Panc1 (cell line): ENCODE measurements around the gene LDB3. TPM values are rescaled to one million over a fixed set of nuclear protein-coding genes. Genes with fewer than 3 reads are reported as not detected.

Experiments
- ATAC-seq: fragments of 200-7000 bp; cut with Tn5 transposase; 2 replicates; pipeline ENCODE4 v1.9.1; 2020; ENCODE audit warnings: mild to moderate bottlenecking, moderate library complexity
- BruUV-seq: library from RNA; stranded (reverse); fragments of 400-500 nt; replicated peaks from 2 replicates; lab custom pipeline; 2021; lab: Mats Ljungman, UMichigan
- CTCF ChIA-PET: fragments of 300-600 bp; sonication (Branson Sonifier 250); formaldehyde crosslinking; loops from one replicate; lab custom pipeline; 2022; ENCODE audit warnings: antibody characterized with exemption; lab: Charles Lee
- POLR2A ChIA-PET: fragments of 300-600 bp; sonication (Branson Sonifier 250); formaldehyde crosslinking; loops from one replicate; lab custom pipeline; 2022; ENCODE audit warnings: antibody characterized with exemption; lab: Charles Lee
- DNase-seq: peaks from one replicate; pipeline ENCODE4 v3.0.0-alpha.2; 2010; ENCODE audit warnings: low read depth, low spot score
- H3K27ac ChIP-seq: 2 replicates; pipeline ENCODE4 v1.5.1; 2011; ENCODE audit warnings: mild to moderate bottlenecking, low read length, inconsistent platforms
- H3K27me3 ChIP-seq: fragments of 200-500 bp; sonication (Bioruptor generic); 2 replicates; pipeline ENCODE4 v1.6.0; 2014; ENCODE audit warnings: low read length, inconsistent platforms; ENCODE audit not compliant: control insufficient read depth, insufficient read depth
- H3K36me3 ChIP-seq: fragments of 200-500 bp; sonication (Bioruptor generic); 2 replicates; pipeline ENCODE4 v1.5.1; 2014; ENCODE audit warnings: inconsistent platforms, mild to moderate bottlenecking, low read length, moderate library complexity; ENCODE audit not compliant: control insufficient read depth, insufficient read depth
- H3K4me1 ChIP-seq: 2 replicates; pipeline ENCODE4 v1.5.1; 2011; ENCODE audit warnings: inconsistent platforms, mild to moderate bottlenecking, low read length, moderate library complexity; ENCODE audit not compliant: control insufficient read depth, insufficient read depth
- H3K4me3 ChIP-seq, 2 experiments: 2 replicates each; pipeline ENCODE4 v1.5.1; 2011 to 2012; ENCODE audit warnings: low read depth in 2 of 2, low read length in 2 of 2, mild to moderate bottlenecking in 2 of 2, inconsistent platforms in 1 of 2, moderate library complexity in 1 of 2
- H3K9me3 ChIP-seq: fragments of 200-500 bp; sonication (Bioruptor generic); 2 replicates; pipeline ENCODE4 v1.5.1; 2014; ENCODE audit warnings: low read depth, mild to moderate bottlenecking, inconsistent platforms, low read length, moderate library complexity; ENCODE audit not compliant: control insufficient read depth, insufficient read depth
- POLR2AphosphoS5 ChIP-seq: IDR thresholded peaks from 2 replicates; pipeline ENCODE4 v1.6.1; 2012; ENCODE audit warnings: mild to moderate bottlenecking, low read depth, low read length, moderate library complexity
- SIN3A ChIP-seq: IDR thresholded peaks from 2 replicates; pipeline ENCODE4 v1.6.1; 2012; ENCODE audit warnings: low read depth, mild to moderate bottlenecking, low read length, moderate library complexity, borderline replicate concordance; ENCODE audit not compliant: insufficient read depth
- TCF7L2 ChIP-seq: IDR thresholded peaks from 2 replicates; pipeline ENCODE4 v1.6.1; 2011; ENCODE audit warnings: mild to moderate bottlenecking, low read depth, low read length, inconsistent platforms
- in situ Hi-C: cut with HindIII; loops from 2 replicates; pipeline ENCODE4 v1.10.0; 2016; ENCODE audit warnings: low sequenced_read_pairs, low pct_unique_long_range_greater_than_20kb
- intact Hi-C: fragments of 100-400 bp; cut with micrococcal nuclease; formaldehyde crosslinking; loops from one replicate; pipeline ENCODE4 v1.10.0; 2022; ENCODE audit not compliant: unreplicated experiment
- total RNA-seq: library from RNA; stranded (reverse); gene quantifications from one replicate; pipeline ENCODE4 v1.2.1, GENCODE V29; 2021; ENCODE audit not compliant: unreplicated experiment
- TF ChIP-seq, protein P1 (sequence below): fragments of 450-650 bp; IDR thresholded peaks from 2 replicates; pipeline ENCODE4 v1.5.1; 2017; ENCODE audit warnings: mild to moderate bottlenecking
- TF ChIP-seq, protein P2 (sequence below), 2 experiments: IDR thresholded peaks; 2 replicates each; pipeline ENCODE4 v1.6.1; 2011 to 2012; ENCODE audit warnings: low read depth in 2 of 2, control low read depth in 1 of 2, low read length in 1 of 2, mild to moderate bottlenecking in 1 of 2, moderate library complexity in 1 of 2; ENCODE audit not compliant: insufficient read depth in 1 of 2

The LDB3 gene
- total RNA-seq, 1 experiment from 2014 or later = 0.15 TPM

DNA sequence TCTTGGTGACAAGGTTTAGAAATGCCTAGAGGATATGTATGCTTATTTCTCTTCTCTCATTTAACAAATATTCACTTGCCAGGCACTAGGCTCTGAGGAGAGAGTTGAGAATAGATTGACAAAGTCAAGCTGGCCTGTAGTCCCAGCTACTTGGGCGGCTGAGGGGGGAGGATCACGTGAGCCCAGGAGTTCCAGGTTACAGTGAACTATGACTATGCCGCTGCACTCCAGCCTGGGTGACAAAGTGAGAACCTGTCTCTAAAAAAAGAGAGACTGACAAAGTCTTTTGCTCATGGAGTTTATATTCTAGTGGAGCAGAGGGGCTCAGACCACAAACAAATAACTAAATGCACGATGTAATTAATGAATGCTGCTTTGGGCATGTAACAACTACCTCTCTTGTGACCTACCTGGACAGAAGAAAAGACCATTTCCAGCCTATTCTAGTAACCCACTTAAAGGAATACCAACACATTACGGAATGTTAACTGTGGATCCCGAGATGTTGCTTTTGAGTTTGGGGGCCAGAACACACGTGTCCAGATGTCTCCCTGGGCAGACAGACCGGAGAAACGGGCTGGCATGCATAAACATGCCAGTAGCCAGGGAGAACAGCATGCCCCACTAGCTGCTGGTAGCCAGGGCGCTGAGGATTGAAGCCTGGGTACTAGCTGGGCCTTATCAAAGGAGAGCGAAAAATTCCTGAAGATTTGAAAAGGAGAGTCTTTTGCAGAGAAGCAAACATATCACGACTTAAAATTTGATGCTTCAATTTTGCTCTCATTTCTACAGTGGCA, 85.5 kb downstream of the LDB3 start:
- Histone ChIP-seq H3K27me3 (no peaks in the 10 kb centered on the region), H3K4me1 (peaks cover 13% of the 10 kb centered on the region), H3K9me3 (no peaks in the 10 kb centered on the region), H3K36me3 (no peaks in the 10 kb centered on the region), H3K4me3 (no peak overlapping the region), H3K27ac (no peak overlapping the region)
- ChIA-PET POLR2A (interaction anchor here (0.6 kb wide), 2 partner anchors 13 to 20 kb away, joined by 6 to 7 read pairs; no protein-coding TSS in a partner anchor), CTCF (no interaction called here)
- DNase-seq (no peak), ATAC-seq (no peak)
- TF ChIP-seq POLR2AphosphoS5 (no peak), SIN3A (no peak), TCF7L2 (no peak)
- TF ChIP-seq, protein P1, sequence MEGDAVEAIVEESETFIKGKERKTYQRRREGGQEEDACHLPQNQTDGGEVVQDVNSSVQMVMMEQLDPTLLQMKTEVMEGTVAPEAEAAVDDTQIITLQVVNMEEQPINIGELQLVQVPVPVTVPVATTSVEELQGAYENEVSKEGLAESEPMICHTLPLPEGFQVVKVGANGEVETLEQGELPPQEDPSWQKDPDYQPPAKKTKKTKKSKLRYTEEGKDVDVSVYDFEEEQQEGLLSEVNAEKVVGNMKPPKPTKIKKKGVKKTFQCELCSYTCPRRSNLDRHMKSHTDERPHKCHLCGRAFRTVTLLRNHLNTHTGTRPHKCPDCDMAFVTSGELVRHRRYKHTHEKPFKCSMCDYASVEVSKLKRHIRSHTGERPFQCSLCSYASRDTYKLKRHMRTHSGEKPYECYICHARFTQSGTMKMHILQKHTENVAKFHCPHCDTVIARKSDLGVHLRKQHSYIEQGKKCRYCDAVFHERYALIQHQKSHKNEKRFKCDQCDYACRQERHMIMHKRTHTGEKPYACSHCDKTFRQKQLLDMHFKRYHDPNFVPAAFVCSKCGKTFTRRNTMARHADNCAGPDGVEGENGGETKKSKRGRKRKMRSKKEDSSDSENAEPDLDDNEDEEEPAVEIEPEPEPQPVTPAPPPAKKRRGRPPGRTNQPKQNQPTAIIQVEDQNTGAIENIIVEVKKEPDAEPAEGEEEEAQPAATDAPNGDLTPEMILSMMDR = no peak
- TF ChIP-seq, protein P2, sequence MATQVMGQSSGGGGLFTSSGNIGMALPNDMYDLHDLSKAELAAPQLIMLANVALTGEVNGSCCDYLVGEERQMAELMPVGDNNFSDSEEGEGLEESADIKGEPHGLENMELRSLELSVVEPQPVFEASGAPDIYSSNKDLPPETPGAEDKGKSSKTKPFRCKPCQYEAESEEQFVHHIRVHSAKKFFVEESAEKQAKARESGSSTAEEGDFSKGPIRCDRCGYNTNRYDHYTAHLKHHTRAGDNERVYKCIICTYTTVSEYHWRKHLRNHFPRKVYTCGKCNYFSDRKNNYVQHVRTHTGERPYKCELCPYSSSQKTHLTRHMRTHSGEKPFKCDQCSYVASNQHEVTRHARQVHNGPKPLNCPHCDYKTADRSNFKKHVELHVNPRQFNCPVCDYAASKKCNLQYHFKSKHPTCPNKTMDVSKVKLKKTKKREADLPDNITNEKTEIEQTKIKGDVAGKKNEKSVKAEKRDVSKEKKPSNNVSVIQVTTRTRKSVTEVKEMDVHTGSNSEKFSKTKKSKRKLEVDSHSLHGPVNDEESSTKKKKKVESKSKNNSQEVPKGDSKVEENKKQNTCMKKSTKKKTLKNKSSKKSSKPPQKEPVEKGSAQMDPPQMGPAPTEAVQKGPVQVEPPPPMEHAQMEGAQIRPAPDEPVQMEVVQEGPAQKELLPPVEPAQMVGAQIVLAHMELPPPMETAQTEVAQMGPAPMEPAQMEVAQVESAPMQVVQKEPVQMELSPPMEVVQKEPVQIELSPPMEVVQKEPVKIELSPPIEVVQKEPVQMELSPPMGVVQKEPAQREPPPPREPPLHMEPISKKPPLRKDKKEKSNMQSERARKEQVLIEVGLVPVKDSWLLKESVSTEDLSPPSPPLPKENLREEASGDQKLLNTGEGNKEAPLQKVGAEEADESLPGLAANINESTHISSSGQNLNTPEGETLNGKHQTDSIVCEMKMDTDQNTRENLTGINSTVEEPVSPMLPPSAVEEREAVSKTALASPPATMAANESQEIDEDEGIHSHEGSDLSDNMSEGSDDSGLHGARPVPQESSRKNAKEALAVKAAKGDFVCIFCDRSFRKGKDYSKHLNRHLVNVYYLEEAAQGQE (IDR thresholded peaks at IDR 0.05; ENCODE audit: insufficient read depth in 1 of 2, low read depth in 2 of 2, low read length in 1 of 2) = no peak
- no TSS peak for BruUV-seq
- in situ Hi-C loops (no loop called here), intact Hi-C loops (no loop called here)

DNA sequence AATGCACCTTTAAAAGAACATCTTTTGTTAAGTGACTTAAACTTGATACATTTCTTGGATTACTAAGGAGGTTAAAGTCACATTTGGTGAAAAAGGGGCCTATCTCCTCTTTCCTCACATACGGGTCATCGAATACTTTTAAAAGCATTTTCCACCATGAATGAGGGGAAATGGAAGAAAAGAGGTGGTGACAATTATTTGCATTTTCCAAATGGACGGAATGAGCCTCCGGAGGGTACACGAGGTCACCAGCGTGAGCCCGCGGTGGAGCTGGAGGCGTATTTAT, 87.1 kb downstream of the LDB3 start:
- ATAC-seq (no peak), DNase-seq (no peak)
- H3K27ac ChIP-seq = peak overlapping the region; percentile 94
- peaks cover 21% of the 10 kb centered on the region for H3K4me1 ChIP-seq
- TF ChIP-seq, protein P1 = no peak
- TF ChIP-seq TCF7L2 (no peak), SIN3A (no peak), POLR2AphosphoS5 (no peak)
- no peaks in the 10 kb centered on the region for H3K27me3 ChIP-seq
- H3K9me3 ChIP-seq = no peaks in the 10 kb centered on the region
- ChIA-PET CTCF (no interaction called here), POLR2A (no interaction called here)
- in situ Hi-C loops = no loop called here
- peak overlapping the region; percentile 71 to 82 for H3K4me3 ChIP-seq
- BruUV-seq = no TSS peak
- H3K36me3 ChIP-seq = no peaks in the 10 kb centered on the region
- intact Hi-C loops = loop anchor here (5.0 kb wide), 1 partner anchor 142 kb away; no protein-coding TSS in a partner anchor
